WI38 (cell line): ENCODE results near the gene CD44.

Experiments
- H3K4me3 ChIP-seq: 2 replicates; pipeline ENCODE4 v1.5.1; 2011; ENCODE audit warnings: low read depth, mild to moderate bottlenecking, control low read depth, low read length
- TF ChIP-seq, protein P1 (sequence below): IDR thresholded peaks from 2 replicates; pipeline ENCODE4 v1.5.1; 2012; ENCODE audit warnings: low read depth, mild to moderate bottlenecking, control low read depth, low read length

The CD44 gene

DNA sequence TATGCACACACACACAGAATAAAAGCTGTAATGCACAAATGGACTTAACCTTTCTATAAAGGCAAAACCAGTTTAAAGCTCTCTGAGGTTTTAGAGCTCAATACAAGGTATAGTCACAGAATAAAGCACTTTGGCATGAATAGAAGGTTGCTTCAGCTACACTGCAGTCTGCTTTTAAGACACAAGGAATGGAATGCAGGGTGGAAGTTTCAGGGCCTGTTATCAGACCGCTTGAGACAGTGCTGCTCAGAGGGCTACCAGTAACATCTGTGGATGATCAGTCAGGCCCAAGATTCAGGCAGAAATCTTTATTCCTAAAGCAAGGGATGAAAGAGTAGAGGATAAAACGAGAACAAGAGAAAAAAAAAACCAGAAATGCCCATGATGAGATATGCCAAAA, 46.7 kb downstream of the CD44 start:
- H3K4me3 ChIP-seq: no peak overlapping the region
- TF ChIP-seq, protein P1, sequence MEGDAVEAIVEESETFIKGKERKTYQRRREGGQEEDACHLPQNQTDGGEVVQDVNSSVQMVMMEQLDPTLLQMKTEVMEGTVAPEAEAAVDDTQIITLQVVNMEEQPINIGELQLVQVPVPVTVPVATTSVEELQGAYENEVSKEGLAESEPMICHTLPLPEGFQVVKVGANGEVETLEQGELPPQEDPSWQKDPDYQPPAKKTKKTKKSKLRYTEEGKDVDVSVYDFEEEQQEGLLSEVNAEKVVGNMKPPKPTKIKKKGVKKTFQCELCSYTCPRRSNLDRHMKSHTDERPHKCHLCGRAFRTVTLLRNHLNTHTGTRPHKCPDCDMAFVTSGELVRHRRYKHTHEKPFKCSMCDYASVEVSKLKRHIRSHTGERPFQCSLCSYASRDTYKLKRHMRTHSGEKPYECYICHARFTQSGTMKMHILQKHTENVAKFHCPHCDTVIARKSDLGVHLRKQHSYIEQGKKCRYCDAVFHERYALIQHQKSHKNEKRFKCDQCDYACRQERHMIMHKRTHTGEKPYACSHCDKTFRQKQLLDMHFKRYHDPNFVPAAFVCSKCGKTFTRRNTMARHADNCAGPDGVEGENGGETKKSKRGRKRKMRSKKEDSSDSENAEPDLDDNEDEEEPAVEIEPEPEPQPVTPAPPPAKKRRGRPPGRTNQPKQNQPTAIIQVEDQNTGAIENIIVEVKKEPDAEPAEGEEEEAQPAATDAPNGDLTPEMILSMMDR: no peak

DNA sequence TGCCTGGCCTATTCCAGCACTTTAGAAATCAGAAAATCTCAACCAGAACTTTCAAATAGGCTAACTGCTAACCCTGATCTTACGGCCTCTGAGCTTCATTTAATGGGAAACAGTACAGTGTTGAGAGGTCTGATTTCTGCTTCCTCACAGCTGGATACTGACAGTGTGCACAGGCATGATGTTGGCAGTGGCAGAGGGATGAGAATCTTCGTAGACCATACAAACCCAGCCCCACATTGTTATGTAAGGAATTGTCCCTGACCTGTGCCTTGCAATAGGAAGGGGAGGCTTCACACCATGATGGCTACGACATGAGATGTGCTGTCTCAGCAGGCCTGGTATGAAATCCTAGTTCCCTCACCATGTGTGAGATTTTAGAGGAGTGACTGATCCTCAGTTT, 49.0 kb downstream of the CD44 start:
- TF ChIP-seq, protein P1: no peak
- no peak overlapping the region for H3K4me3 ChIP-seq

DNA sequence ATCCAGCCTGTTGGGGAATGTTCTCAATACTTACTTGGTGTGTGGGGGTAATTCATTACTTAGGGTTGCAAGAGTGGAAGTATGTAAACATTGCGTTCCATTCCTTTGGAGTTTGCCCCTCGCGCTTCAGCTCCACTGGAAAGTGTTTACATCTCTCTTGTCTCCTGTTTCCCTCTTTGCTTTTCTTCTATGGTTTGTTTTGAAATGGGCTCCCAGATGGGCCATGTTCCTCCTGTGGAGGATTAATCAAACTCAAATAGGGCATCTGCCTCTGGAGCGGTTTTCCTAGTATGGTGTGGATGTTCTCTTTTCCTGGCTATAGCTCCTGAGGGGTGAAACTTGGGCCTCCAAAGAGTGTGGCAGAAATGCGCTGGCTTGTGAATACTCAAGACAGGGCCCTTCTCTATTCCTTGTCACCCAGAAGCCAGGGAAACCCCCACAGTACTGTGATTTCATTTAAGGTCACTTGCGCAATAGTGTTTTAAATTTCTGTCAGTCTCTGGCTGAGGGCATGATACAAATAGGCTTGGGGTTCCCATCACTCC, 51.9 kb downstream of the CD44 start:
- no peak overlapping the region for H3K4me3 ChIP-seq
- TF ChIP-seq, protein P1: no peak

DNA sequence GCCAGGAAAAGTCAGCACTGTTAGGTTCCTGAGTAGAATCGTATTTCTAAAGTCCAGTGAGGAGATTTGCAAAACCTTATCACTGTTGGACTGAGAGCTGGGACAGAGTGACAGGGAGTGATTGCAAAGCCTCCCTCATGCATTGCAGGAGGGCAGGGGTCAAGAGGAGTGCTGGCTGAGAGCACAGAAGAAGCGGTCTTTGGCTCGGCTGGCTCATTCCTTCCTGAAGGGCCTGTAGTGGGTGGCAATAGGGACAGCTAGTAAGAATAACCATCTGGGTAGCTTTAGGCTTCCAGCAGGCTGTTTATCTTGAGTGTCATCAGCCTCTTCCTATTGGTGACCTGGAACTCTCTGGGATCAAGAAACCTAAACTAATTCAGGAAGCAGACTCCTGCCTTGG, 53.4 kb downstream of the CD44 start:
- TF ChIP-seq, protein P1: no peak
- H3K4me3 ChIP-seq: no peak overlapping the region

DNA sequence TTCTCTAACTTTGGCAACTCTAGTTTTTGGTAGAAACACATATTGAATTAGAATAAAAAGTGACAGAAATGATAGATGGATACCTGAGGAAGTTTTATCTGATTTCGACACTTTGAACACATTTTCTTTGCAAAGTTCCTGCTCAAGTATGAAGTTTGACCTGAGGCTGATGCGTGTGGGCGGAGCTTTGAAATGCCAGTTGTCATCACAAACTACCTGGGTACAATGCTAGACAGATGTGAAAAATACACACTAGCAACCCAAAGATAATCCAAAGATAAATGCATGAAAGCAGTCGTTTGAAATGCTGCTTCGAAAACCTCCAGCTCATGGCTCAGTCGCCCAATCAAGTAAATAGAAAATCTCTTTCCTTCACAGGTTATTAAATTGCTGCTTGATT, 54.8 kb downstream of the CD44 start:
- TF ChIP-seq, protein P1: no peak
- H3K4me3 ChIP-seq: no peak overlapping the region

DNA sequence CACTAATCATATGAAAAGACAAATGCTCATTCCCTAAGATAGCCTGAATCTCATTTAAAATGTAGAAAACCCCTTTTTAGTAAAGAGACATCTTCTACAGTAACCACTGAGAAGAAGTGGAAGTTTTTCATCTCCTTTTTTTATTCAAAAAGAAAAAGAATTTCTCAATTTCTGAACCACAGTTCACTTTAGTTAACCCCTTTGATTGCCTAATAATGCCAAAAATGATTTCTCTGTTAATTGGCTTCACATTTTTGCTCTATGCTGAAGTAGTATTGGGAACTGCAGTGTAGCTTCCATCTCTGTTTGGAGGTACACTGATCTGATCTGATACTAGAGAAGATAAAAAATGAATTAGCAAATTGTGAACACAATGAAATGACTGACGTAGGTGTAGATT, 58.3 kb downstream of the CD44 start:
- TF ChIP-seq, protein P1: no peak

DNA sequence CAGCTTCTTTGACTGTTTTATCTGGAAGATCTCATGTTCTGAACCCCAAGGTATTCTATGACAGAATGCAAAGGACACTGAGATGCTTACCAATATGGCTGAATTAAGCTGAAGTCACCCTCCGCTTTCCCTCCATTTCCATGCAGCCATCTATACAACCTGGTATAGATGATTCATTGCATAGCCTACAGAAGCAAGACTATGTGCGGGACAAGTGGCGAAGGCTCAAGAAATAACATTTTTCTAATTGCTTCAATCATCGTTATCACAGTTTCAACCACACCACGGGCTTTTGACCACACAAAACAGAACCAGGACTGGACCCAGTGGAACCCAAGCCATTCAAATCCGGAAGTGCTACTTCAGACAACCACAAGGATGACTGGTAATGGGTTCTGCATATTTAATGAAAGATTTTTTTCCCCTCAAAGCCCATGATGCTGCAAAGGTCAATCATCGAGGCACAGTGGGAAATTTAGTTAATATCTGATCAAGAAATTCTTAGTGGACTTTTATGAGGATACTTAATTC, 61.9 kb downstream of the CD44 start:
- H3K4me3 ChIP-seq: no peak overlapping the region
- TF ChIP-seq, protein P1: no peak

More for the DNA sequence above, 58.3 kb downstream of the CD44 start:
- no peak overlapping the region for H3K4me3 ChIP-seq
